Raji (cell line): ENCODE measurements around the gene ACER1.

ENCODE experiments used
- POLR2A ChIP-seq: IDR thresholded peaks from 2 replicates; pipeline ENCODE4 v1.6.1; 2011; ENCODE audit warnings: low read depth, low read length, control low read depth; ENCODE audit not compliant: insufficient read depth

The ACER1 gene

GRCh38 chr19:6273701-6274601, 59.5 kb downstream of the ACER1 start:
- TF ChIP-seq POLR2A: no peak

GRCh38 chr19:6272913-6273600, 60.4 kb downstream of the ACER1 start:
- no peak for TF ChIP-seq POLR2A

- no peak for TF ChIP-seq POLR2A
Observed at GRCh38 chr19:6272411-6272791, 61.0 kb downstream of the ACER1 start.

- TF ChIP-seq POLR2A: no peak
Observed at GRCh38 chr19:6271721-6272410, 61.5 kb downstream of the ACER1 start.

GRCh38 chr19:6271251-6271650, 62.2 kb downstream of the ACER1 start:
- TF ChIP-seq POLR2A: no peak

GRCh38 chr19:6270822-6271221, 62.6 kb downstream of the ACER1 start:
- no peak for TF ChIP-seq POLR2A

- TF ChIP-seq POLR2A: no peak
Observed at GRCh38 chr19:6270076-6270745, 63.2 kb downstream of the ACER1 start.

- TF ChIP-seq POLR2A: no peak
Observed at GRCh38 chr19:6269101-6269886, 64.1 kb downstream of the ACER1 start.

- TF ChIP-seq POLR2A: no peak
Observed at GRCh38 chr19:6268382-6268771, 65.0 kb downstream of the ACER1 start.

- TF ChIP-seq POLR2A: no peak
Observed at GRCh38 chr19:6267552-6268381, 65.6 kb downstream of the ACER1 start.

- no peak for TF ChIP-seq POLR2A
Observed at GRCh38 chr19:6264803-6265202, 68.6 kb downstream of the ACER1 start.

- TF ChIP-seq POLR2A: no peak
Observed at GRCh38 chr19:6263735-6264444, 69.5 kb downstream of the ACER1 start.

GRCh38 chr19:6263306-6263705, 70.1 kb downstream of the ACER1 start:
- TF ChIP-seq POLR2A: no peak
